ENCODE measurements around the gene PI4KA. TPM values are rescaled to one million over a fixed set of nuclear protein-coding genes. Genes with fewer than 3 reads are reported as not detected.
"Not testable (repeated sequence)": the region's sequence is repeated elsewhere in the genome, so short reads cannot be mapped to it uniquely, and the experiment has no call there.

PI4KA gene
- total and polyA plus RNA-seq, 2 of the 13 experiments (the other 11 are each of a cell fraction or from before 2014, with no cell fraction given): 27.4 to 56.4 TPM

DNA sequence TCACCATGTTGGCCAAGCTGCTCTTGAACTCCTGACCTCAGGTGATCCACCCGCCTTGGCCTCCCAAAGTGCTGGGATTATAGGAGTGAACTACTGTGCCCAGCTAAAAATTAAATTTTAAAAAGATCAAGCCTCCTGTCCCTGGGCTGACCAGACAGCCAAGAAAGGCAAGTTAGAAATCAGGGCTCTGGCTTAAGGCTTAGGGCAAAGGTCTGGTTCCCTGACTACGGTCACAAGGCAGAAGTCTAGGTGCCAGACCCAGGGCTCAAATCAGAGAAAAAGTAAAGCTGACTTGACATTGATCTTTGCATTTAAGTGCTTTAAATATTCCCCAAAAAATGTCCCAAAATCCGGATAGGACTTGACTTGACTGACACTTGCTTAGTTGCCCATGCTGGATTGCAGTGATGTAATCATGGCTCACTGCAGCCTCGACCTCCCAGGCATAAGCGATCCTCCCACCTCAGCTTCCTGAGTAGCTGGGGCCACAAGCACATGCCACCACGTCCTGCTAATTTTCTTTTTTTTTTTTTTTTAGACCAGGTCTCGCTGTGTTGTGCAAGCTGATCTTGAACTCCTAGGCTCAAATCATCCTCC lies 41.3 kb upstream of the PI4KA start:
- BruUV-seq (replicated peaks): no TSS peak
- Histone ChIP-seq H3K27ac (ENCODE audit: extremely low read length, insufficient read depth, low read length) (no peak overlapping the region), H3K4me3 (replicated peaks in 1 of 3; ENCODE audit: insufficient read depth in 1 of 3, low read depth in 2 of 3, low read length in 3 of 3) (no peak overlapping the region), H3K4me2 (ENCODE audit: low read depth, low read length) (no peak overlapping the region), H4K20me1 (ENCODE audit: insufficient read depth, low read length) (no peaks in the 10 kb centered on the region), H3K36me3 (replicated peaks in 1 of 2; ENCODE audit: control insufficient read depth in 1 of 2, insufficient read depth in 2 of 2, low read length in 2 of 2) (no peaks in the 10 kb centered on the region), H3K9me3 (ENCODE audit: low read length) (no peaks in the 10 kb centered on the region), H3K79me2 (ENCODE audit: insufficient read depth, low read length) (no peaks in the 10 kb centered on the region), H3K4me1 (ENCODE audit: insufficient read depth, low read length) (peaks cover 22% of the 10 kb centered on the region), H3K9ac (ENCODE audit: insufficient read depth, low read depth, low read length) (no peak overlapping the region), H2AFZ (ENCODE audit: low read length) (no peak overlapping the region), H3K27me3 (ENCODE audit: control insufficient read depth in 1 of 2, insufficient read depth in 2 of 2, low read length in 2 of 2) (no peaks in the 10 kb centered on the region)
- ATAC-seq: no peak
- WGBS (ENCODE audit: low lambda C conversion rate): 17% methylated on average over 7 of the region's 7 CpGs
- in situ Hi-C loops (cut with HindIII; ENCODE audit: extremely low pct_ligation_motif_present, low pct_unique_long_range_greater_than_20kb): no loop called here
- TF ChIP-seq ZNF567 (CRISPR knock-in tag; IDR thresholded peaks at IDR 0.05; ENCODE audit: borderline replicate concordance) (no peak), NR3C1 (CRISPR knock-in tag; IDR thresholded peaks at IDR 0.05) (no peak)
- TF ChIP-seq, protein P1, sequence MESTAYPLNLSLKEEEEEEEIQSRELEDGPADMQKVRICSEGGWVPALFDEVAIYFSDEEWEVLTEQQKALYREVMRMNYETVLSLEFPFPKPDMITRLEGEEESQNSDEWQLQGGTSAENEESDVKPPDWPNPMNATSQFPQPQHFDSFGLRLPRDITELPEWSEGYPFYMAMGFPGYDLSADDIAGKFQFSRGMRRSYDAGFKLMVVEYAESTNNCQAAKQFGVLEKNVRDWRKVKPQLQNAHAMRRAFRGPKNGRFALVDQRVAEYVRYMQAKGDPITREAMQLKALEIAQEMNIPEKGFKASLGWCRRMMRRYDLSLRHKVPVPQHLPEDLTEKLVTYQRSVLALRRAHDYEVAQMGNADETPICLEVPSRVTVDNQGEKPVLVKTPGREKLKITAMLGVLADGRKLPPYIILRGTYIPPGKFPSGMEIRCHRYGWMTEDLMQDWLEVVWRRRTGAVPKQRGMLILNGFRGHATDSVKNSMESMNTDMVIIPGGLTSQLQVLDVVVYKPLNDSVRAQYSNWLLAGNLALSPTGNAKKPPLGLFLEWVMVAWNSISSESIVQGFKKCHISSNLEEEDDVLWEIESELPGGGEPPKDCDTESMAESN (CRISPR knock-in tag; conservative IDR thresholded peaks at IDR 0.05): no peak
- TF ChIP-seq, protein P2, sequence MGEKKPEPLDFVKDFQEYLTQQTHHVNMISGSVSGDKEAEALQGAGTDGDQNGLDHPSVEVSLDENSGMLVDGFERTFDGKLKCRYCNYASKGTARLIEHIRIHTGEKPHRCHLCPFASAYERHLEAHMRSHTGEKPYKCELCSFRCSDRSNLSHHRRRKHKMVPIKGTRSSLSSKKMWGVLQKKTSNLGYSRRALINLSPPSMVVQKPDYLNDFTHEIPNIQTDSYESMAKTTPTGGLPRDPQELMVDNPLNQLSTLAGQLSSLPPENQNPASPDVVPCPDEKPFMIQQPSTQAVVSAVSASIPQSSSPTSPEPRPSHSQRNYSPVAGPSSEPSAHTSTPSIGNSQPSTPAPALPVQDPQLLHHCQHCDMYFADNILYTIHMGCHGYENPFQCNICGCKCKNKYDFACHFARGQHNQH (CRISPR knock-in tag; IDR thresholded peaks at IDR 0.05): no peak
- TF ChIP-seq, protein P3, sequence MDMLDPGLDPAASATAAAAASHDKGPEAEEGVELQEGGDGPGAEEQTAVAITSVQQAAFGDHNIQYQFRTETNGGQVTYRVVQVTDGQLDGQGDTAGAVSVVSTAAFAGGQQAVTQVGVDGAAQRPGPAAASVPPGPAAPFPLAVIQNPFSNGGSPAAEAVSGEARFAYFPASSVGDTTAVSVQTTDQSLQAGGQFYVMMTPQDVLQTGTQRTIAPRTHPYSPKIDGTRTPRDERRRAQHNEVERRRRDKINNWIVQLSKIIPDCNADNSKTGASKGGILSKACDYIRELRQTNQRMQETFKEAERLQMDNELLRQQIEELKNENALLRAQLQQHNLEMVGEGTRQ (IDR thresholded peaks at IDR 0.05; ENCODE audit: low read depth, low read length): no peak
- TF ChIP-seq, protein P3 (CRISPR knock-in tag; IDR thresholded peaks at IDR 0.05; ENCODE audit: borderline replicate concordance): no peak
- CTCF ChIA-PET (ENCODE audit: low intra/inter-chr PET ratio, low total read pairs): no interaction called here
- POLR2A ChIA-PET: no interaction called here
- DNase-seq (ENCODE audit: low spot score): no peak
- intact Hi-C loops (cut with micrococcal nuclease; ENCODE audit: unreplicated experiment): no loop called here
- FAIRE-seq: no peak

DNA sequence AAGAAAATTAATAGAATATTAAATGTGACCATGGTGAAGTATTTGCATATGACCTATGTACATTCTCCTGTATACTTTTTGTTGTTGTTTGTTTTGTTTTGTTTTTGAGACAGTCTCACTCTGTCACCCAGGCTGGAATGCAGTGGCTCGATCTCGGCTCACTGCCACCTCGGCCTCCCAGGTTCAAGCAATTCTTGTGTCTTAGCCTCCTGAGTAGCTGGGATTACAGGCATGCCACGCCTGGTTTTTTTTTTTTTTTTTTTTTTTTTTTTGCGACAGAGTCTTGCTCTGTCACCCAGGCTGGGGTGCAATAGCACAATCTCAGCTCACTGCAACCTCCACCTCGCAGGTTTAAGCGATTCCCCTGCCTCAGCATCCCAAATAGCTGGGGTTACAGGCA lies 39.1 kb upstream of the PI4KA start:
- in situ Hi-C loops (cut with HindIII; ENCODE audit: extremely low pct_ligation_motif_present, low pct_unique_long_range_greater_than_20kb); H2AFZ ChIP-seq (ENCODE audit: low read length); intact Hi-C loops (cut with micrococcal nuclease; ENCODE audit: unreplicated experiment); H3K27ac ChIP-seq (ENCODE audit: extremely low read length, insufficient read depth, low read length); FAIRE-seq; H3K79me2 ChIP-seq (ENCODE audit: insufficient read depth, low read length); POLR2A ChIA-PET; H3K4me2 ChIP-seq (ENCODE audit: low read depth, low read length); H3K9me3 ChIP-seq (ENCODE audit: low read length); H3K9ac ChIP-seq (ENCODE audit: insufficient read depth, low read depth, low read length); H4K20me1 ChIP-seq (ENCODE audit: insufficient read depth, low read length); H3K36me3 ChIP-seq (replicated peaks in 1 of 2; ENCODE audit: control insufficient read depth in 1 of 2, insufficient read depth in 2 of 2, low read length in 2 of 2); CTCF ChIA-PET (ENCODE audit: low intra/inter-chr PET ratio, low total read pairs); H3K4me1 ChIP-seq (ENCODE audit: insufficient read depth, low read length); H3K27me3 ChIP-seq (ENCODE audit: control insufficient read depth in 1 of 2, insufficient read depth in 2 of 2, low read length in 2 of 2); H3K4me3 ChIP-seq (replicated peaks in 1 of 3; ENCODE audit: insufficient read depth in 1 of 3, low read depth in 2 of 3, low read length in 3 of 3); DNase-seq (ENCODE audit: low spot score); BruUV-seq (replicated peaks); ATAC-seq: not testable (repeated sequence)
- 30% methylated on average over 6 of the region's 7 CpGs for WGBS (ENCODE audit: low lambda C conversion rate)

Measured in HepG2 (cell line).